NT2/D1 (cell line): ENCODE measurements around the gene NIPAL3.
A peak's percentile ranks its signal among the peaks of the same experiment; 100 is the strongest.

ENCODE experiments used
- DNase-seq: peaks from one replicate; pipeline ENCODE4 v3.0.0-alpha.2; 2011; ENCODE audit warnings: low read depth, low spot score
- H3K27me3 ChIP-seq: 2 replicates; pipeline ENCODE4 v1.6.0; 2011; ENCODE audit warnings: mild to moderate bottlenecking; ENCODE audit not compliant: insufficient read length, insufficient read depth
- H3K36me3 ChIP-seq: 2 replicates; pipeline ENCODE4 v1.6.1; 2011; ENCODE audit warnings: mild to moderate bottlenecking, low read length, mixed read lengths; ENCODE audit not compliant: insufficient read depth, insufficient read length
- H3K4me1 ChIP-seq: 2 replicates; pipeline ENCODE4 v1.5.1; 2011; ENCODE audit not compliant: insufficient read depth, insufficient read length
- H3K4me3 ChIP-seq: 2 replicates; pipeline ENCODE4 v1.5.1; 2011; ENCODE audit warnings: low read depth; ENCODE audit not compliant: insufficient read length
- H3K9ac ChIP-seq: 2 replicates; pipeline ENCODE4 v1.6.0; 2011; ENCODE audit warnings: low read depth; ENCODE audit not compliant: insufficient read length
- H3K9me3 ChIP-seq: 2 replicates; pipeline ENCODE4 v1.5.1; 2011; ENCODE audit warnings: mild to moderate bottlenecking, low read length; ENCODE audit not compliant: insufficient read depth
- SUZ12 ChIP-seq: IDR thresholded peaks from 2 replicates; pipeline ENCODE4 v1.6.1; 2011; ENCODE audit not compliant: insufficient read length, insufficient read depth; ENCODE audit errors: extremely low read depth
- YY1 ChIP-seq: IDR thresholded peaks from 2 replicates; pipeline ENCODE4 v1.6.1; 2011; ENCODE audit not compliant: insufficient read length, insufficient read depth
- ZNF274 ChIP-seq: IDR thresholded peaks from 2 replicates; pipeline ENCODE4 v1.6.1; 2011; ENCODE audit warnings: mild to moderate bottlenecking, low read depth, low read length

NIPAL3 gene

GRCh38 chr1:24409535-24409934 is 6.1 kb upstream of the NIPAL3 start:
- DNase-seq = no peak
- H3K27me3 ChIP-seq = no peaks in the 10 kb centered on the region
- no peak overlapping the region for H3K9ac ChIP-seq
- TF ChIP-seq YY1 = no peak
- no peak for TF ChIP-seq SUZ12
- TF ChIP-seq ZNF274 = no peak
- no peak overlapping the region for H3K4me3 ChIP-seq
- peaks cover 3% of the 10 kb centered on the region for H3K36me3 ChIP-seq
- no peaks in the 10 kb centered on the region for H3K9me3 ChIP-seq
- no peaks in the 10 kb centered on the region for H3K4me1 ChIP-seq

DNA sequence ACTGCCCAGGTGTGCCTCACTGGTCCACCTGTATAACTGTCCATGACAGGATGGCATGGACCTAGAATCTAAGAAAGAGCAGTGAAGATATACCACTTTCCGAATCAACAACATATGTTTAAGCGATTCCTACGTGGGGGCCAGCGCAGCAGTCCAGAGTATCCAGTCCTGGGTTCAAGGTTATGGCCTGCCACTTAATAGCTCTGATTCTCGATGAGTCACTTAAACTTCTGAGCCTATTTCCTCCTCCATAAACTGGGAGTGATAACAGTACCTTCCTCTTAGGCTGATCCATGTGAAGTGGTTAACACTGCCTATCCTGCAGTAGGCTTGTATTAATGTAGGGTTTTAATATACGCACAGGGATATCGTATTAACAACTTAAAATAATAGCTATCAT is 4.9 kb upstream of the NIPAL3 start:
- Histone ChIP-seq H3K9ac (no peak overlapping the region), H3K9me3 (no peaks in the 10 kb centered on the region), H3K27me3 (no peaks in the 10 kb centered on the region), H3K4me1 (no peaks in the 10 kb centered on the region), H3K36me3 (peaks cover 3% of the 10 kb centered on the region), H3K4me3 (no peak overlapping the region)
- TF ChIP-seq YY1 = no peak
- no peak for TF ChIP-seq ZNF274
- no peak for TF ChIP-seq SUZ12
- no peak for DNase-seq

GRCh38 chr1:24411963-24412362 is 3.6 kb upstream of the NIPAL3 start:
- H3K9me3 ChIP-seq = no peaks in the 10 kb centered on the region
- H3K36me3 ChIP-seq = peaks cover 3% of the 10 kb centered on the region
- no peak overlapping the region for H3K4me3 ChIP-seq
- H3K4me1 ChIP-seq = peaks cover 4% of the 10 kb centered on the region
- no peak overlapping the region for H3K9ac ChIP-seq
- TF ChIP-seq YY1 = no peak
- no peak for DNase-seq
- no peaks in the 10 kb centered on the region for H3K27me3 ChIP-seq

GRCh38 chr1:24412408-24412807 is 3.2 kb upstream of the NIPAL3 start:
- H3K4me3 ChIP-seq = no peak overlapping the region
- TF ChIP-seq ZNF274 (no peak), YY1 (no peak), SUZ12 (no peak)

GRCh38 chr1:24413350-24414163 is 2.0 kb upstream of the NIPAL3 start, which contains the start of gene STPG1:
Gene STPG1, minus strand, starts transcription at chr1:24413782. Its CDS starts 12,394 bp downstream, at chr1:24401388.
- H3K4me3 ChIP-seq = peak within 1 kb of the TSS; percentile 88
- no peak for TF ChIP-seq SUZ12
- no peak for TF ChIP-seq YY1
- no peak for TF ChIP-seq ZNF274
- no peaks in the 10 kb centered on the region for H3K9me3 ChIP-seq
- H3K36me3 ChIP-seq = peaks cover 3% of the 10 kb centered on the region
- no peaks in the 10 kb centered on the region for H3K27me3 ChIP-seq
- DNase-seq = peak; percentile 92
- H3K4me1 ChIP-seq = peaks cover 4% of the 10 kb centered on the region
- H3K9ac ChIP-seq = peak within 1 kb of the TSS; percentile 92

More at GRCh38 chr1:24412408-24412807, 3.2 kb upstream of the NIPAL3 start:
- Histone ChIP-seq H3K36me3 (peaks cover 3% of the 10 kb centered on the region), H3K9me3 (no peaks in the 10 kb centered on the region), H3K4me1 (peaks cover 4% of the 10 kb centered on the region), H3K9ac (no peak overlapping the region), H3K27me3 (no peaks in the 10 kb centered on the region)
- DNase-seq = no peak

DNA sequence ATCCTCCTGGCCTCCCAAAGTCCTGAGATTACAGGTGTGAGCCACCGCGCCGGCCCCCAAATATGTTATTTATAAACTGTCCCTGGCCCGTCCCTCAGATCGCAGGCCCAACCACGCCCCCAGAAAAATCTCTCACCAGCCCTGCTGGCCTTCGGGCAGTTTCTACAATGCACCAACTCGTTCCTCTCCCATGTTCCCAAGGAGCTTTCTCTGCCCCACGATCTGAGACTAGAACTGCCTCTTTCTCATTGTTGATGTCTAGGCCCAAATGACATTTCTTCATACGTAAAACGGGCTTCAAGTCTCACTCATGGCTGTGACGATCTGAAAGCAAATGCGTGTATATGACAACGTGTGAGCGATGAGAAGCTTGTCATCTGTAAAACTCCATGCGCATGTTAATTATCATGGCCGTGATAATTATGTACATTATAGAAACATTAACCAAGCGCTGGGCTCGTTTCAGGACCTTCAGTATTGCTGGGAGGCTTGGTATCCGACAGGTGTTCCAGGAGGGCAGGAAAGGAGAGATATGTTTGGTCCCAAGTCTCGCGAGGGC is 748 bp upstream of the NIPAL3 start:
- H3K4me3 ChIP-seq = peak overlapping the region; percentile 63
- H3K9ac ChIP-seq = peak overlapping the region; percentile 70
- TF ChIP-seq ZNF274 (no peak), YY1 (no peak), SUZ12 (no peak)
- peaks cover 10% of the 10 kb centered on the region for H3K4me1 ChIP-seq
- no peak for DNase-seq
- H3K27me3 ChIP-seq = no peaks in the 10 kb centered on the region
- peaks cover 2% of the 10 kb centered on the region for H3K36me3 ChIP-seq
- no peaks in the 10 kb centered on the region for H3K9me3 ChIP-seq

DNA sequence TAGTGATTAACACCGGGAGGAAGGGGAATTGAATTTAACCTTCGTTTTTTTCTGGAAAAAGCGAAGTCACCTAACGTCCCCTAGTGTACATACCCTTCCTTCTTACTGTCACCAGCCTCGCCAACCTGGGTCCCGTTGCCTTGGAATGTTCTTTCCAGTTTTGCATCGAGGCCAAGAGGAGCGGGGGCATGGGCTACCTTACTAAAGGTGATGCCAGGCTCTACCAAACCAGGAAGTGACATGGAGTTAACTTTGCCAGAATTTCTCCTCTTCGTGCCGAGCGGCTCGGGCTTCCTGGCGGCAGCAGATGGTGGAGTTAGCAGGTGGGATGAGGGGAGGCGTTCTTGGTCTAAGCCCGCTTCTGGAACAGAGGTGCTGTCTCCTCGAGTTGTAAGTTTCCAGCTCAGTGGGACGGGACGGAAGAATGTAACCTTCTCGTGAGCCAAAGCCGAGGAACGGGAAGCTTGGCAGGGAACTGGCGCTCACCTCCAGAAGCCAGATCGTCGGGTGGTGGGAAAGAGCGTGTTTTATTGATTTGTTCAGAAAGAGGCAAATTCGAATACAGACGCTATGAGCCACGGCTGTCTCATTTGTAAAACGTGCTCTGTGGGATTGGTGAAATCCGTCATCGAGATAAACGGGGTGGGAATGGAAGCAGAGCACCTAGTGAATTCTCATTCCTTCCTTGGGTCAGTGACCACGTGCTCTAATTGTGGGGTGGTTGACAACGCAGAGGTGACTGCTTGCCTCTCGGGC is 486 bp downstream of the NIPAL3 start:
- Histone ChIP-seq H3K4me3 (peak overlapping the region; percentile 63), H3K9me3 (no peaks in the 10 kb centered on the region), H3K4me1 (peaks cover 10% of the 10 kb centered on the region), H3K36me3 (no peaks in the 10 kb centered on the region), H3K9ac (peak overlapping the region; percentile 63), H3K27me3 (no peaks in the 10 kb centered on the region)
- TF ChIP-seq SUZ12 (no peak), YY1 (no peak), ZNF274 (no peak)
- DNase-seq = no peak
